Hepatocyte (in vitro differentiated cells): ENCODE data around the gene DOCK1. TPM values are rescaled to one million over a fixed set of nuclear protein-coding genes. Genes with fewer than 3 reads are reported as not detected.

ENCODE experiments used
- DNase-seq: peaks from one replicate; pipeline ENCODE4 v3.0.0-alpha.2; 2016; ENCODE audit warnings: low spot score
- H2AFZ ChIP-seq: fragments of 200-600 bp; sonication (generic); 2 replicates; pipeline ENCODE4 v1.6.0; 2016; ENCODE audit warnings: antibody characterized with exemption, mild to moderate bottlenecking
- H3K27ac ChIP-seq: fragments of 200-600 bp; sonication (generic); 2 replicates; pipeline ENCODE4 v1.5.1; 2016; ENCODE audit warnings: mild to moderate bottlenecking
- H3K27me3 ChIP-seq: fragments of 200-600 bp; sonication (generic); 2 replicates; pipeline ENCODE4 v1.6.1; 2016
- H3K36me3 ChIP-seq: fragments of 200-600 bp; sonication (generic); replicated peaks from 2 replicates; pipeline ENCODE4 v1.5.1; 2016; ENCODE audit warnings: low read depth; ENCODE audit not compliant: insufficient read depth
- H3K4me1 ChIP-seq: fragments of 200-600 bp; sonication (generic); 2 replicates; pipeline ENCODE4 v1.5.1; 2016; ENCODE audit warnings: mild to moderate bottlenecking, moderate library complexity; ENCODE audit not compliant: insufficient read depth
- H3K4me2 ChIP-seq: fragments of 200-600 bp; sonication (generic); 2 replicates; pipeline ENCODE4 v1.6.0; 2016
- H3K4me3 ChIP-seq: fragments of 200-600 bp; sonication (generic); 2 replicates; pipeline ENCODE4 v1.5.1; 2016; ENCODE audit warnings: mild to moderate bottlenecking
- H3K79me2 ChIP-seq: fragments of 200-600 bp; sonication (generic); 2 replicates; pipeline ENCODE4 v1.6.0; 2017; ENCODE audit warnings: mild to moderate bottlenecking
- H3K9me2 ChIP-seq: fragments of 200-600 bp; sonication (generic); replicated peaks from 2 replicates; pipeline ENCODE4 v1.6.0; 2017; ENCODE audit warnings: mild to moderate bottlenecking; ENCODE audit not compliant: insufficient read depth
- H3K9me3 ChIP-seq: fragments of 200-600 bp; sonication (generic); 2 replicates; pipeline ENCODE4 v1.5.1; 2016; ENCODE audit warnings: low read depth, mild to moderate bottlenecking
- H4K20me1 ChIP-seq: fragments of 200-600 bp; sonication (generic); 2 replicates; pipeline ENCODE4 v1.6.0; 2016; ENCODE audit warnings: mild to moderate bottlenecking; ENCODE audit not compliant: insufficient read depth, poor library complexity, severe bottlenecking
- EZH2 ChIP-seq: fragments of 200-600 bp; sonication (generic); IDR thresholded peaks from 2 replicates; pipeline ENCODE4 v1.6.1; 2016; ENCODE audit warnings: antibody characterized with exemption, mild to moderate bottlenecking, borderline replicate concordance
- EZH2phosphoT487 ChIP-seq: fragments of 200-600 bp; sonication (generic); IDR thresholded peaks from one replicate; pipeline ENCODE4 v1.6.1; 2018; ENCODE audit warnings: antibody characterized with exemption, mild to moderate bottlenecking, low read depth, moderate library complexity; ENCODE audit not compliant: unreplicated experiment, severe bottlenecking
- WGBS: methylation state at CpG from one replicate; pipeline ENCODE4 v1.1.6; 2016; ENCODE audit warnings: low lambda C conversion rate; ENCODE audit errors: missing lambda C conversion rate; 5-methylcytosine and 5-hydroxymethylcytosine counted together
- polyA plus RNA-seq: library from polyadenylated mRNA; unstranded; fragments of >200 nt; fragmentation: Nextera tagmentation; extraction: Ambion mirVana; gene quantifications from 2 replicates; pipeline ENCODE4 v1.2.1, GENCODE V29; 2016
- total RNA-seq: library from RNA; depleted of rRNA; stranded (reverse); fragments of >200 nt; gene quantifications from 2 replicates; pipeline ENCODE4 v1.2.3, GENCODE V29; 2014
- TF ChIP-seq, protein P1 (sequence below): fragments of 200-600 bp; sonication (generic); IDR thresholded peaks from 2 replicates; pipeline ENCODE4 v1.5.1; 2016; ENCODE audit warnings: antibody characterized with exemption, mild to moderate bottlenecking; ENCODE audit not compliant: poor library complexity

DOCK1 gene
- total and polyA plus RNA-seq, 2 experiments from 2014 or later = 16.0 to 55.5 TPM

DNA sequence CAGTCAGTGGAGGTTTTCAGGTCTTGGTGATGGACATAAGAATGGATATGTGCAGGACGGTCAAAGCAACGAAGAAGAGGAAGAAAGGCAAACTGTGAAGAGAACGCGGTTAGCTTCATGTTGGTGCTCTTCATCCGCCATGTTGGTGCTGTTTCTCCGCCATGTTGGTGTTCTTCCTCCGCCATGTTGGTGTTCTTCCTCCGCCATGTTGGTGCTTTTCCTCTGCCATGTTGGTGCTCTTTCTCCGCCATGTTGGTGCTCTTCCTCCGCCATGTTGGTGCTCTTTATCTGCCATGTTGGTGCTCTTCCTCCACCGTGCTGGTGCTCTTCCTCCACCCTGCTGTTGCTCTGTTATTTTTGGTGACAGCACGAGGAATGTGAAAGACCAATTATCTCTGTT, 95.4 kb downstream of the DOCK1 start:
- H3K4me2 ChIP-seq = no peak overlapping the region
- no peak overlapping the region for H3K4me3 ChIP-seq
- H4K20me1 ChIP-seq = no peaks in the 10 kb centered on the region
- WGBS = 95% methylated on average over 12 of the region's 12 CpGs
- no peaks in the 10 kb centered on the region for H3K27me3 ChIP-seq
- TF ChIP-seq, protein P1, sequence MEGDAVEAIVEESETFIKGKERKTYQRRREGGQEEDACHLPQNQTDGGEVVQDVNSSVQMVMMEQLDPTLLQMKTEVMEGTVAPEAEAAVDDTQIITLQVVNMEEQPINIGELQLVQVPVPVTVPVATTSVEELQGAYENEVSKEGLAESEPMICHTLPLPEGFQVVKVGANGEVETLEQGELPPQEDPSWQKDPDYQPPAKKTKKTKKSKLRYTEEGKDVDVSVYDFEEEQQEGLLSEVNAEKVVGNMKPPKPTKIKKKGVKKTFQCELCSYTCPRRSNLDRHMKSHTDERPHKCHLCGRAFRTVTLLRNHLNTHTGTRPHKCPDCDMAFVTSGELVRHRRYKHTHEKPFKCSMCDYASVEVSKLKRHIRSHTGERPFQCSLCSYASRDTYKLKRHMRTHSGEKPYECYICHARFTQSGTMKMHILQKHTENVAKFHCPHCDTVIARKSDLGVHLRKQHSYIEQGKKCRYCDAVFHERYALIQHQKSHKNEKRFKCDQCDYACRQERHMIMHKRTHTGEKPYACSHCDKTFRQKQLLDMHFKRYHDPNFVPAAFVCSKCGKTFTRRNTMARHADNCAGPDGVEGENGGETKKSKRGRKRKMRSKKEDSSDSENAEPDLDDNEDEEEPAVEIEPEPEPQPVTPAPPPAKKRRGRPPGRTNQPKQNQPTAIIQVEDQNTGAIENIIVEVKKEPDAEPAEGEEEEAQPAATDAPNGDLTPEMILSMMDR = no peak
- no peaks in the 10 kb centered on the region for H3K9me2 ChIP-seq
- no peak overlapping the region for H2AFZ ChIP-seq
- no peaks in the 10 kb centered on the region for H3K79me2 ChIP-seq
- H3K36me3 ChIP-seq = no peaks in the 10 kb centered on the region
- H3K27ac ChIP-seq = no peak overlapping the region
- no peak for DNase-seq
- H3K9me3 ChIP-seq = no peaks in the 10 kb centered on the region
- no peaks in the 10 kb centered on the region for H3K4me1 ChIP-seq

DNA sequence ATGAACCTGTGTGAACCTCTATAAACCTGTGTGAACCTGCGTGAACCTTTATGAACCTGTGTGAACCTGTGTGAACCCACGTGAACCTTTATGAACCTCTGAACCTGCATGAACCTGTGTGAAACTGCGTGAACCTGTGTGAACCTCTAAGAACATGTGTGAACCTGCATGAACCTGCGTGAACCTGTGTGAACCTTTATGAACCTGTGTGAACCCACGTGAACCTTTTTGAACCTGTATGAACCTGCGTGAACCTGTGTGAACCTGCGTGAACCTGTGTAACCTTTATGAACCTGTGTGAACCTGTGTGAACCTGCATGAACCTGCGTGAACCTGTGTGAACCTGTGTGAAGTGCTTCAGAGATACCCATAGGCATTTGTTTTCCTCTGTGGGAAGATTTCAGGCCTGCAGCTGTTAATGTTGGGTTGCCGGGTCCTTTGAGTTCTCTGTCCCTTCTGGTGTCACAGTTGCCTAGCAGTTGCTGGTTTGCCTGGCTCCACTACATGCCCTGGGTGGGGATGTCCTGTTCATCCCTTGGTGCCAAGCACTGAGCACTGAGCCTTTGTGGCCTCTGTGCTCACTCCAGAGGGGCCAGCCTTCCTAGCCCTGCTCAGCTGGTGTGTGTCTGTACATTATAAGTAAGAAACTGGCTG, 97.9 kb downstream of the DOCK1 start:
- no peak for DNase-seq
- no peaks in the 10 kb centered on the region for H3K36me3 ChIP-seq
- H3K4me2 ChIP-seq = no peak overlapping the region
- H3K4me3 ChIP-seq = no peak overlapping the region
- WGBS = 98% methylated on average over 9 of the region's 9 CpGs
- H3K9me3 ChIP-seq = no peaks in the 10 kb centered on the region
- TF ChIP-seq EZH2phosphoT487 = no peak
- no peak for TF ChIP-seq EZH2
- TF ChIP-seq, protein P1 = no peak
- no peak overlapping the region for H3K27ac ChIP-seq
- no peaks in the 10 kb centered on the region for H3K9me2 ChIP-seq
- no peaks in the 10 kb centered on the region for H3K79me2 ChIP-seq
- H3K27me3 ChIP-seq = no peaks in the 10 kb centered on the region
- H3K4me1 ChIP-seq = no peaks in the 10 kb centered on the region
- no peak overlapping the region for H2AFZ ChIP-seq
- no peaks in the 10 kb centered on the region for H4K20me1 ChIP-seq

DNA sequence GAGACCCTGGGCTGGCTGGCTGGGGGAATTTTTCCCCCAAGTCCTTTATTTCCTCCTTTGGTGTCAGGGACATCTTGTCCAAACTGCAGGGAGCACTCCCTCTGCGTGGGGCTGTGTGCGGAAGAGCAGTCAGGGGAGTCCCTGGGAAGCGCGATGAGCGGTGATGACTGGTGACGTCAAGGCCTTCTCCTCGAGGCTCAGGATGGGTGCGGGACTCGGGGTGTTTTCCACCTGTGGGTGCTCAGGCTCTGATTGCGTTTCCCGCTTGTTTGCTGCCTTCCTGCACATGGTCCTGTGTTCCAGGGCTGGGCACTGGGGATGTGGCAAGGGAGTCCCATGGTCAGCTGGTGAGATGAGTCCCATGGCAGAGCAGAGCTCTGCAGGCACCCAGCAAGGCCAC, 101.2 kb downstream of the DOCK1 start:
- Histone ChIP-seq H4K20me1 (no peaks in the 10 kb centered on the region), H3K9me3 (no peaks in the 10 kb centered on the region), H3K4me3 (no peak overlapping the region), H3K27me3 (no peaks in the 10 kb centered on the region), H3K79me2 (no peaks in the 10 kb centered on the region), H3K36me3 (no peaks in the 10 kb centered on the region), H3K4me2 (no peak overlapping the region), H3K27ac (no peak overlapping the region), H2AFZ (no peak overlapping the region), H3K4me1 (no peaks in the 10 kb centered on the region), H3K9me2 (no peaks in the 10 kb centered on the region)
- TF ChIP-seq EZH2 (no peak), EZH2phosphoT487 (no peak)
- TF ChIP-seq, protein P1 = no peak
- DNase-seq = no peak
- WGBS = 96% methylated on average over 11 of the region's 11 CpGs

DNA sequence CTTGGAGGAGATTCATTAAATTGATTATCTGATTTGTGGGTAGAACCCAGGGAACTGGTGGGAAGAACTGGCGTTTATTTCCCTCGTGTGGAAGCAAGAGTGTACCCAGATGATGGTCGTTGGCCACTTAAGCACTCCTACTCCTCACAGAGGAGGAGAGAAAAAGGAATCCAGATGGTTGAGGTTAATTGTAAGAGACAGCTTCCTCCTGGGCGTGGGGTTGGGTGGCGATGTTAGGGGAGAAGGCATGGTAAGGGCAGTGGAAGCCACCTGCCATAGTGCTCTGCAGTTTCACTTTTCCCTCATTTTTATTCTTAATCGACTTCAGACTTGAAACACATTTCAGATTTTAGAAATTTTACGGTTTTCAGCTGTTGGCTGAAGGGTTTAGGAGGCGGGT, 104.1 kb downstream of the DOCK1 start:
- no peak overlapping the region for H3K4me3 ChIP-seq
- no peaks in the 10 kb centered on the region for H3K36me3 ChIP-seq
- H3K4me2 ChIP-seq = no peak overlapping the region
- 88% methylated on average over 8 of the region's 8 CpGs for WGBS
- no peaks in the 10 kb centered on the region for H3K79me2 ChIP-seq
- no peaks in the 10 kb centered on the region for H4K20me1 ChIP-seq
- no peak for DNase-seq
- no peaks in the 10 kb centered on the region for H3K27me3 ChIP-seq
- peaks cover 5% of the 10 kb centered on the region for H3K4me1 ChIP-seq
- no peaks in the 10 kb centered on the region for H3K9me2 ChIP-seq
- no peaks in the 10 kb centered on the region for H3K9me3 ChIP-seq
- no peak for TF ChIP-seq EZH2
- no peak for TF ChIP-seq EZH2phosphoT487
- TF ChIP-seq, protein P1 = no peak
- H2AFZ ChIP-seq = no peak overlapping the region
- no peak overlapping the region for H3K27ac ChIP-seq
